Fibroblast of skin of left biceps (primary cell): ENCODE data around the gene C1orf210.

Experiments used
- DNase-seq, 2 experiments: peaks; one replicate each; pipeline ENCODE4 v3.0.0-alpha.2; 2013; ENCODE audit warnings: low read depth in 2 of 2

Gene C1orf210

DNA sequence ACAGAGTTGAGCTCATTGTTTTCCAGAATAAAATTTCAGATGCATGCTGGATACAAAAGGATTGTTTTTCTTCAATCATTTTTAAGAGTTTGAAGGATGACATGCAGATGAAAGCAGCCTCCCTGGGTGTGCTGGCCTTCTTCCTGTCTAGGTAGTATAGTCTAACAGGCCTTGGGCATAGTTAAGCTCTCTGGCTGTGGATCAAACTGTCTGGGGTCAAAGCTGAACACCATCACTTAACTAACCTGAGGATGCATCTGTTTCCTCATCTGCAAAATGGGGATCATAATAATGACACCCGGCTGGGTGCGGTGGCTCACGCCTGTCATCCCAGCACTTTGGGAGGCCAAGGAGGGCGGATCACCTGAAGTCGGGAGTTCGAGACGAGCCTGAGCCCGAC, 9.4 kb upstream of the C1orf210 start:
- no peak for DNase-seq

DNA sequence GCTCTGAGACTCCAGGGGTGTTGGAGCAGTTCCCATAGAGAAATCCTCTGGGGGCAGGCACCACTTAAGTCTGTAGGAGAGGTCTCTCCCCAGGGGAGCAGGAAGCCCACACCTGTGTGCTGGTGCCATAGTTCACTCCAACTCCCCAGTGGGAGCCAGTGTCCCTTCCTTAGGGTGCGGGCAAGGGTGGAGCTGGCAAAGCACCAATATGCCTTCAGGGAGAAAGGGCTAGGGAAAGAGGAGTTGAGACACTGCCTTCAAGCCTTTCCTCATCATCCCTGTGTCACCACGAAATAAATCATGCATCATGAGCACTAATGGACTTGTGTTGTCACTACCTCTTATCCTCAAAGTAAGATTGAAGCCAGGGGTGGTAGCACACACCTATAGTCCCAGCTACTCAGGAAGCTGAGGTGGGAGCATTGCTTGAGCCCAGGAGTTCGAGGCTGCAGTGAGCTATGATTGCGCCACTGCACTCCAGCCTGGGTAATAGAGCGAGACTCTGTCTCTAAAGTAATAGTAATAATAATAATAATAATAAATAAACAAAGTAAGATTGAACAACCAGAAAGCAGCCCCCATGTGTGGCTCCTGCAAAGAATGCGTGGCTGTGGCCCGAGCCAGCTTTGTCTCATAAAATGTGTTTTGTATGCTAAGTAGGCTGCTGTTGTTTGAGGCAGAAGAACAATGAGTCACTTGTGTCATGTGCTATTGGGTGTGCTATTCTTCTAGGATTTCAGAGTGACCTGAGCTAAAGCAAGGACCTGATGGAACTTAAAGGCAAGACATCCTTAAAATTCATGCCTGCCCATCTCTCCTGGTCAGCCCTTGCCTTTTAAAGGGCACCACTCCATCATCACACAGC, 8.7 kb upstream of the C1orf210 start:
- DNase-seq = no peak

DNA sequence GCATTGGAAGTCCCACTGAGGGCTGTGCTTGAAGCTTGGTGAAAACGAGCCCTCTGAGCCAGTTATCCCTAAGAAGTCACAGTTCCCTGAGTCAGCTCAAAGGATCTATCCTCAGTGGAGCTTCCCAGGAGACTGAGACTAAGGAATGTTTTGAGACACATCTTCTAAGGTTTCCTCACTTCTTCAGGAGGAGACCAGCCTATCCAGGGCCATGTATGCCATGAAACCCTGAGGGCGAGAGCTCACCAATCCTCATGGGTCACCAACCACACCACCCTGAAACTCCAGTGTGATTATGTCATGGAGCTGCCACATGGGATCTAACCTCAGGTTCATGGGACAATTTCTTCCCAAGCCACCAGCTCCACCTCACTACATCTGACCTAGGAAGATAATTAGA, 7.8 kb upstream of the C1orf210 start:
- DNase-seq = no peak

DNA sequence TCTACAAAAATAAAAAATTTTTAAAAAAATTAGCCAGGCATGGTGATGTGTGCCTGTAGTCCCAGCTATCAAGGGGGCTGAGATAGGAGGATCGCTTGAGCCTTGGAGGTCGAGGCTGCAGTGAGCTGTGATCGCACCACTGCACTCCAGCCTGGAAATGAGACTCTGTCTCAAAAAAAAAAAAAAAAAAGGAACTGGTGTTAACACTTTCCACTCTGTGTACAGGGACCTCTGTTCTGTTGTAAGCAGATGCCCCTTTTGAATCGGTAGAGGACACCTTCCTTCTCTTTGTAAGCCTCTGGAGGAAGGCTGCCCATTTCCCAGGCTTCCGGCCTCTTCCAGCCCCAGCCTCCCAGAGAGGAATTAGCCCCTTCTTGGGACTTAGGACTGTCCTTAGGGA, 7.3 kb upstream of the C1orf210 start:
- no peak for DNase-seq

DNA sequence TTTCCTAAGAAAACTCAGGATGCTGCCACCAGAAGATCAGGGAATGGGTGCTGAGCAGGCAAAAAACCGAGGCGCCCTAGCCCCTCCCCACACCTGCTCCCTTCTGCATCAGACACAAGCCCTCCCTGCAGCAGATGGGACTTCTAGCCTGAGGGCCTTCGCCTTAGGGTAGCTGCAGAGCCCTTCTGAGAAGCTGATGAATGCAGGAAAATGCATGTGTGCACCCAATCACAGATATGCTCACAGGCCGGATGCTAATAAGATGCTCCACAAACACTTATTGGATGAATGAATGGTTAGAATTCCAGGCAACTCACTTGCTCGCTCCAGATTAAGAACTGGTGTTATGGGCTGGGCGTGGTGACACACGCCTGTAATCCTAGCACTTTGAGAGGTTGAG, 6.8 kb upstream of the C1orf210 start:
- DNase-seq = no peak

DNA sequence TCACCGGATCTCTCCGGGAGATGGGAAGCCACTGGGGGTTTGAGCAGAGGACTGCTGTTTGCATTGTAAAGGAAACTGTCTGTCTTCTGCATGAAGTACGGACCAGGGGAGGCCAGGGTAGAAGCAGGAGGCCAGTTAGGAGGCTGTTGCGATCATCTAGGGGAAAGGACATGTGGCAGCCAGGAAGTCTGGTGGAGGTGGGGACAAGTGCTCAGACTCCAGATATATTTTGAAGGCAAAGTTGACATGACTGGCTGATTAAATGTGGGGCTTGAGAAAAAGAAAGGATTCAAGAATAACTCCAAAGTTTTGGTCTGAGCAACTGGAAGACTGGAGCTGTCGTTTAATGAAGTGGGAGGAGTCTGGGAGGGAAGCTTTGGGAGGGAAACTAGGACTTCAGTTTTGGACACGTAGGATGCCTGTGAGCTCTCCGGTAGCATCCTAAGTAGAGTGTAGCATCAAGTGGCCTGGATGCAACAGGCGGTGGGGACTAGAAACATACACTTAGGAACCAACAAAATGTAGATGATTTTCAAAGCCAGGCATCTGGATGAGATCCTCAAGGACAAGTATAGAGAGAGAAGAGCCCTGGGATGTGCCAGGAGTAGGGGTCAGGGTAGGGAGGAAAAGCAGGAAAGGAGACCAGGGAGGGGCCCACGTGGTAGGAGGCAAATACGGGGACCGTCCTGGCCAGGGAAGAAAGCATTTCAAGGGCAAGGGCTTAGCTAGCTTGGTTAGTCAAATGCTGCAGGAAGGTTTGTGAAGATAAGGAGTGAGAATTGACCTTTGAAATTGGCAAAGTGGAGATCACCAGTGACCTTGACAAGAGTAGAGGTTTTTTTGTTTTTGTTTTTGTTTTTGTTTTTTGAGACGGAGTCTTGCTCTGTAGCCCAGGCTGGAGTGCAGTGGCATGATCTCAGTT, 3.7 kb upstream of the C1orf210 start:
- DNase-seq = no peak

DNA sequence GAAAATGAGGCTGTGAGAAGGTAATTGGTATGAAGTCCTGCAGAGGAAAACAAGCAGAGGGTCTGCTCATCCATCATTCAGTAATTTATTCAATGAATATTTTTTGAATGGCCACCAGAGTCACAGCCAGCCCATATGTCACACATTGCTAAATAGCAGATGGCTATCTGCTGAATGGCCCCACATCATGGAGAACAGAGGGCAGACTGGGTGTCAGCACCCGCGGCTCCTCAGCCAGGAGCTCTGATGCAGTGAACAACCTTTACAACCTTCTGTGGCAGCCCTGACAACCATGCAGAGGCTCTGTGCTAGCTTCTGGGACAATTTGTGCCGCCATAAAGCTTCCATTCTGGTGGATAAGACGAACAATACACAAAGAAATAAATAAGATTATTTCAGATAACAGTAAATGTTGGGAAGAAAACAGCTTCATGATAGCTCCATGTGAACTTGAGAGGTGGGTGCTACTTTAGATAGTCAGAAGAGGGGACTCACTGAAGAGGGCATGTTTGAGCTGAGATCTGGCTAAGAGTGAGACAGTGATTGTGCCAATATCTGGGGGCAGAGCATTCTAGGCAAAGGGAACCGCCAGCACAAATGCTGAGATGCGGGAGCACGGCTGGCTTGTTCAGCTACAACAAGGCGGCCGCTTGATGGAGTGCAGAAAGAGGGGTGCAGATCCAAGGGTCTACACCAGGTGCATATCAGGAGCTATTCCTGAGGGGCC, 2.8 kb upstream of the C1orf210 start:
- DNase-seq = no peak

DNA sequence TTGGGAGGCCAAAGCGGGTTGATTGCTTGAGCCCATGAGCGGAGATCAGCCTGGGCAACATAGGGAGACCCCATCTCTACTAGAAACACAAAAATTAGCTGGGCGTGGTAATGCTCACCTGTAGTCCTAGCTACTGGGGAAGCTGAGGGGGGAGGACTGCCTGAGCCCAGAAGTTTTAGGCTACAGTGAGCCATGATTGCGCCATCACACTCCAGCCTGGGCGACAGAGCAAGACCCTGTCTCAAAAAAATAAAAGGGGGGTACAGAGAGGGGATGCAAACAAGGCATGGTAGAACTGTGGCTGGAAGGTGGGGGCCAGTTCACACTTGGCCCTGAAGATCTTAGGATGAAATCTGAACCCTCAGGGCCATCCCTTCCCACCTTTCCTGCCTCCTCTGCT, 1.2 kb upstream of the C1orf210 start:
- DNase-seq = no peak

DNA sequence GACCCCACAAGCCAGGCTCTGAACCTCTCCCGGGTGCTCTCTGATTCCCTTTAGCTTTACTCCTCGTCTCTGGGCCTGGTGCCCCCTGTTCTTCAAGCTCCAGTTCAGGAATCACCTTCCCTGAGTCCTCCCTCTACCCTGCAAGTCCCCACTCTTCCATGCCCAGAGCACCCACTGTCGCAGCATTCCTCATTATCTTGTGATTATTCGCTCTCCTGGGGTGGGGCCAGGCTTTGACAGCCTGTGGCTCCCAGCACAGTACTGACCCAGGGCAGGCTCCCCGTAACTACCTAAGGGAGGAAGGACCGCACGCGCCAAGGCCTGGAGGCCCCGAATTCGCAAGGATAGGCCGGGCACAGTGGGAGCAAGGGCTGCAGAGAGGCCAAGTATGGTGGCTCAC, 734 bp upstream of the C1orf210 start:
- DNase-seq = no peak

DNA sequence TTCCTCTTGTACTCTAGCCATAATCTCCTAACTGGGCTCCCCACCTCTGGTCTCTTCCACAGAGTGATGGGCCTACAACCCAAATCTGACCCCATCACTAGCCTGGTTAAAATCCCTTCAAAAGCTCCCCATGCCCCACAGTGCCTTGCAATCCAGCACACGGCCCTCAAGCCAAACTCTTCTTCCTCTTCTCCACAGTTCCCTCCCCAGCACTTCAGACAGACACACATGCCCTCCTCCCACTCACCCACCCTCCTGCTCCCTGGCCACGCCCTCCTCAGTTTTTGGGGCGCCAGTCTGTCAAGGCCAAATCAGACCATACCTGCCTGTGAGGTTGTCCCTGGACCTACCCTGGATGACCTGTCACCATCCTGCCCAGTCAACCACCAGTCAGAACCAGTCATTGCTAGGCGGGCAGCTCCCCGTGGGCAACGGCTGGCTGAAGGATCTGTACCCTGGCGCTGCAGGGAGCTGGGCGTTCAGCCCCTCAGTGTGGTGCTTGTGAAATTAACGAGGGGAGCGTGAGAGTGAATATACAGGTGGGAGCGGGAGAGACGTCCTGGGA, 753 bp downstream of the C1orf210 start:
- no peak for DNase-seq

DNA sequence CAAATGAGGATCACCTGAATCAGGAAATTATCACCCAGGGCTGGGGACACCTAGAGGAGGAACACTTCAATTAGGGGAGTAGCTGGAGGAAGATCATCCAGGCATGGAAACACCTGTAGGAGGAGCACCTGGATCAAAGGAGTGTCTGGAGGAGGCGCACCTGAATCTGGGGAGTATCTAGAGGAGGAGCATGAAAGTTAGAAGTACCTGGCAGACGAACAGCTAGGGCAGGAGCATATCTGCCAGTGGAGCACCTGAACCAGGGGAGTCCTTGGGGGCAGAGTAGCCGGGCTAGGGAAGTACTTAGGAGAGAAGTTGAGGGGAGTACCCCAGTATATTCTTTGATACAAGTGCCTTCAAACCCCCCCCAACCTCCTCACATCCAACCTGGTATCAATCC, 1.3 kb downstream of the C1orf210 start:
- DNase-seq = no peak

DNA sequence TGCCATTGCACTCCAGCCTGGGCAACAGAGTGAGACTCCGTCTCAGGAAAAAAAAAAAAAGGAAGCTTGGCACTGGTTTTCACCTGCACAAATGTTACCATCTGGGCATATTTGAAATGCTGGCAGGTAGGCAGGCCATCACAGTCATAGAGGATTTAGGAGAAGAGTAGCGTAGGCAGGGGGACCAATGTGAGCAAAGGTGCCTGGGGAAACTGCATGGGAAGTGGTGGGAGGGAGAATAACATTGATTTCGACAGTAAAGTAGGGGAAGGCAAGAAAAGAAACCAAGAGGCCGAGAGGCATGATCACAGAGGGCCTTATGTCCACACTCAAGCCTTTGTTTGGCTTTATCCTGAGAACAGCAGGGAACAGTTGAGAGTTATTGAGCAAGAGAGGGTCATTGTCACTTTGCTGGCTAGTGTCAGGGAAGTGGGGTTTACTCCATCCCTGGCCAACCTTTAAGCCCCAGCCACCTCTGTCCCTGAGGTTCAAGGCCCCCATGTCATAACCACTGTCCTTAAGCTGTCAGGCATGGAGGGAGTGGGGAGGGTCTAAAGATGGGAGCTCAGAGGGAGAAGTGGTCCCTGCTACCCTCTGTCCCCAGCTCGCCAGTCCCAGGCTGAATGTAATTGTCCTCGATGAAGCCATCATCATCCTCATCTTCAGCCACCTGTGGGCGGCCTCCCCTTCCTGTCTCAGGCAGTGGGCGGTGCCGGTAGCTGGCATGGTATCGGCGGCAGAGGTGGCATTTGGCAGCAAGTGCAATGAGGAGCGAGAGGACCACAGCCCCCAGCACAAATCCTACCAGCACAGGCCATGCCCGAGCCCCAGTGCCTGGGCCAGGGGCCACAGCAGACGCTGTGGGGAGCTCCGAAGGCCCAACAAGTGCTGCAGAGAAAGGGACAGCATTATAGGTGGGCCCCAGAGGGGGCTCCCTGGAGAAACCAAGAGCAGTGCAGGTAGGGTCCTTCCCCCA, 2.9 kb downstream of the C1orf210 start:
- DNase-seq = no peak

DNA sequence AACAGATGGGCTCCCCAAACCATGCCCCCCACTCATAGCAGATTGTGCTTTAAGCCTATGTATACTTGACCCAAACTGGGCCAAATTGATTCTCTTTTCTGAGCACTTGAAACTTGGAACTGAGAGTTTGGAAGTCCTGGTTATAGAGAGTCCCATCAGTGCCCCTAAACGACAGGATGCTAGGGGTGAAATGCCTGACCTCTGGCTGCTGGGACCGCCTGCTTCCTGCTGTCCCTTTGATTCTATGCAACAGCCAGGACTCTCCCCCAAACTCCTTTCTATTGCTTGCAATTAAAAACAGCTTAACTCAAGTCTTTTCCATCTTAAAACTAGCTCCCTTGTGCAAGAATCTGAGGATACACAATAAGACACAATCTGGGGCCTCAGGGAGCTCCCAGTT, 4.7 kb downstream of the C1orf210 start:
- DNase-seq = no peak

DNA sequence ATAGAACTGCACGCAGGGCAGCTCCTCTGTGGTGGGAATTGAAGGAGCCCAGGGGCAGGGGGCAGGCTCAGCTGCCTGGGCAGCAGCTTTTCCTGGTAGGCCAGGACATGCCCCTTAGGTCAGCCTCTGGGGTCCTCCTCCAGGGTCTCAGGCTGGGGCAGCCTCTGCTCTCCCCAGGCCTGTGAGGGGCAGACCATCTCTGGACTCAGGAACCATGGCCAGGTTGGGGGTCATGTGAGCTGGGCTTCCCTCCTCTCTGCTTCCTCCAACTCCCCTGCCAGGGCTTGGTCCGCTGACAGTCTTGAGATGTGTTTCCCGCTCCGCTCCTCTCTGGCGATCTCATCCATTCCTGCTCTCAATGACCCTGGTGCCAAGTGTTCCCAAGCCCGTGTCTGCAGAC, 5.7 kb downstream of the C1orf210 start:
- DNase-seq = no peak

DNA sequence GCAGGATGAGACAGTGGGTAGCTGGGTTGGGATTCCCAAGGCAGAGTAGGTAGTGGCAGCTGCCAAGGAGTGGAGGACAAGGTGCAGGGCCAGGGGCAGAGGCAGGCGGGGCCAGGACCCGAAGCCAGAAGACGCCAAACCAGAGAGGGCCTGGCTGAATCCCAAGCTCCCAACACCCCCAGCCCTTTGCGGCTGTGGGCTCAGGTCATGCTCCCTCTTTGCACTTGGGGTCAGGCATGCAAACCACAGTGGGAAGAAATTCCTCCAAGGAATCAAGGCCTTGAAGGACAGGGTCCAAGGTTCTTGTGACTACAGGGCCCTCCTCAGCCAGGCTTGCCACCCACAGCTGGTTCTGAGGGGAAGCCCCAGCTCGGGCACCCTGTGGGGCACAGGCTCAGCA, 6.2 kb downstream of the C1orf210 start:
- DNase-seq = no peak

DNA sequence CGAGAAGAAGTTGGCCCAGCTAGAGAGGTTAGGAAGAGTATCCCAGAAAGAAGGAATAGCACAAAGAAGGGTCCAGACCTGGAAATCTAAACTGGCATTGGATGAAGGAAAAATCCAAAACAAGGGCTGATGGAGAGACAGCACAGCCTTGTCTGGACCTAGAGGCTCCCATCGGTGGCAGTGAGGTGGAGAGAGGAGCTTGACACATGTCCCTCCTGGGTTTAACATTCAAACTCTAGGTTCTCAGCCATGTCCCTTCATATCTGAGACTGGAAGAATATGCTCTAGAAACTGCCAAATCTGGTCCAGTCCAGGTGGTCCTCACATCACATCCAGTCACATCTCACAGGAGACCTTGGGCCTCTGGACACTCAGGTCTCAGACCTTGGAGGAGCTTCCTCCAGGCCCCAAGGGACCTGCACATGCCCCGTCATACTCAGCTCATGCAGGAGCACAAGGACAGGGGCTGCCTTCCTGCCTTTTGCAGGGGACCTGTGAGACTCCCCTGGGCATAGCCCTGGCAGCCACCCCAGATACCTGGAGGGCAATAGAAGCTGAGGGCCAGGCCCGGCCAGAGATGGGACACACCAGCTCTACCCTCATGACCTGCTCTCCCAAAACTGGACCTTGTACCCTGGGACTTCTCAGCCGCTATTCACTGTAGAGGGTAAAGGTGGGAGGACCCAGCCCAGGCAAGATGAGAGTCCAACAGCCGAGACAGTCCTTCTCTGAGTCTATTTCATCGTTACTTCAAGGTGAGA, 8.1 kb downstream of the C1orf210 start:
- DNase-seq = no peak

DNA sequence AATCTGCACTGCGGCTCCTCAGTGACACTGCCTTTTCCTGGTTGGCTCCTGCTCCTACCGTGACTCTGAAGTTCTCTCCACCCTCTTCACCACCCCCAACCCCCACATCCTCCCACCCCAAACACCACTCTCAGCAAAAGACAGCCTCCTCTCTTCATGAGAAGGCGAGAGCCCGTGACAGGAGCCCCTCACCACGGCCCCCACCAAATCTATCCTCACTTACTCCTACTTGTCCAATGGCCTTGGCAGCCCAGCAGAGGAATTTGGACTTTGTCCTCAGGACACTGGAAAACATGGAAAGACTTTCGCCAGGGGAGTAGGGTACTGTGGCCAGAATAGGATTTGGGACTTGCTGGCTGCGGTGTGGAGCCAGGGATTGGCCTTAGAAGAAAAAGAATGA, 8.7 kb downstream of the C1orf210 start:
- DNase-seq = no peak

DNA sequence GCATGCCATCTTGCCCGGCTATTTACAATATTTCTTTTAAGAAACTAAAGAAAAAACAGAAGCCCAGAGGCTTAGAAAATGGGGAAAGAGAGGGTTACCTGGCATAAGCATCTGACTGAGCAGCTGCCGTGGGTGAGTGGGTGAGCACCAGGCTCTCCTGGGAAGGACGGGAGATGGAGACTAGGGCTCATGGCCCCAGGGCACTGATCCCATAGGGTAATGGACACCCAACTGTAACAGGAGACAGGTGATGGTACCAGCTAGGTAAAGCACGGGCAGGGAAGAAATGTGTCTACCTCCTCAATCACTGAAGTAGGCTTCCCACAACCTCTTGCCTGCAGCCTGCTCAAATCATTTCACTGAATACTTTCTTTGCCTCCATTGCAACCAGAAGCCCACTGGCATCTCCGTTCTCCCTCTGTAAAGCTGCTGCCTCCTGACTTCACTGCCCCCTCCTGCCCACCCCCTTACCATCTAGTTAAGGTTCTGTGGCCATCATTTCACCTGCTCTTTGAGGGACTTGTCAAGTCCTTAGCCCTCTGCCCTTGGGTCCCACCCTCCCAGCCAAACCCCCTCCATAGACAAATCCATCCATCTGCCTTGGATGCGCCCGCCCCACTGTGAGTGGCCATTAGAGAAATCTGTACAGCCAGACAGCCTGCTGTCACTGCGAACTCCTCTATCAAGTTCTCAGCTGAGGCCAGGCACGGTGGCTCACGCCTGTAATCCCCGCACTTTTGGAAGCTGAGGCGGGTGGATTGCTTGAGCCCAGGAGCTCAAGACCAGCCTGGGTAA, 9.4 kb downstream of the C1orf210 start:
- DNase-seq = no peak

DNA sequence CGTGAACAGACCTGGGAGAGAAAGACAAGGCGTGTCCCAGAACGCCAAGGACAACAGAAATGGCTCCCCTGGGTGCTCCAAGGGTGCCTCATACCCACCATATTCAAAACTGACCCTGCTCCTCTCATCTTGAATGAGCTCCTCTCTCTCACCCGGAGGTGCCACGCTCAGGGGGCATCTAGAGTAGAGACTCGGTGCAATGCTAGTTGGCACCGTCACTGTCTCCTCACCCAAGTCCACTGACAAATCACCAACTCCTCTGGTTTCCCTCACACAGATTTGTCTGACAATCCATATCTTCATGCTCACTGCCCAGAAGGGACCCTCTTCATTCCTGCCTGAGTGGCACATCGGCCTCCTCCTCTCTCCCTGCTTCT, 10.6 kb downstream of the C1orf210 start:
- DNase-seq = no peak
